Measurements from ENCODE around the gene AHSG.

- TF ChIP-seq POLR2A (IDR thresholded peaks at IDR 0.05; ENCODE audit: low read depth, low read length) (no peak), POLR2AphosphoS5 (IDR thresholded peaks at IDR 0.05; ENCODE audit: low read depth, low read length) (no peak)
These were observed 9.7 kb upstream of the AHSG start for GRCh38 chr3:186603159-186603558.
